ENCODE results near the gene TMEM187. TPM values are rescaled to one million over a fixed set of nuclear protein-coding genes. Genes with fewer than 3 reads are reported as not detected.

TMEM187 gene
- total and polyA plus RNA-seq, 8 donors: 3.9 to 13.5 (median 6.3) TPM

GRCh38 chrX:153952373-153953026, 20.1 kb upstream of the TMEM187 start:
- Histone ChIP-seq H3K36me3 (peaks cover 0 to 88% of the 10 kb centered on the region in 2 donors), H3K27ac (no peak overlapping the region), H3K4me1 (peaks cover 0 to 21% of the 10 kb centered on the region in 2 donors), H3K27me3 (no peaks in the 10 kb centered on the region), H3K4me3 (no peak overlapping the region), H3K9me3 (no peaks in the 10 kb centered on the region)
- TF ChIP-seq CTCF (IDR thresholded peaks at IDR 0.05): no peak
- no peak for DNase-seq
- ATAC-seq: no peak
- intact Hi-C loops (cut with DNase I): no loop called here

GRCh38 chrX:153953342-153953830, 19.2 kb upstream of the TMEM187 start:
- intact Hi-C loops (cut with DNase I): no loop called here
- peak; percentile 82 for ATAC-seq
- no peaks in the 10 kb centered on the region for H3K9me3 ChIP-seq
- no peak overlapping the region for H3K4me3 ChIP-seq
- peaks cover 0 to 13% of the 10 kb centered on the region in 2 donors for H3K4me1 ChIP-seq
- peak; percentile 38 to 88 (median 66) for DNase-seq
- peak; percentile 91 to 98 for TF ChIP-seq CTCF (IDR thresholded peaks at IDR 0.05)
- no peaks in the 10 kb centered on the region for H3K27me3 ChIP-seq
- no peak overlapping the region for H3K27ac ChIP-seq
- H3K36me3 ChIP-seq: peaks cover 0 to 97% of the 10 kb centered on the region in 2 donors

GRCh38 chrX:153953892-153954557, 18.5 kb upstream of the TMEM187 start:
- Histone ChIP-seq H3K27ac (no peak overlapping the region), H3K9me3 (no peaks in the 10 kb centered on the region), H3K4me3 (no peak overlapping the region), H3K36me3 (peaks cover 0 to 100% of the 10 kb centered on the region in 2 donors), H3K4me1 (peaks cover 0 to 8% of the 10 kb centered on the region in 2 donors), H3K27me3 (no peaks in the 10 kb centered on the region)
- no peak for TF ChIP-seq CTCF (IDR thresholded peaks at IDR 0.05)
- DNase-seq: no peak
- ATAC-seq: no peak
- intact Hi-C loops (cut with DNase I): no loop called here

- intact Hi-C loops (cut with DNase I): no loop called here
- H3K4me1 ChIP-seq: peaks cover 0 to under 1% of the 10 kb centered on the region in 2 donors
- H3K4me3 ChIP-seq: no peak overlapping the region
- TF ChIP-seq CTCF (IDR thresholded peaks at IDR 0.05): no peak
- no peak overlapping the region for H3K27ac ChIP-seq
- DNase-seq: no peak
- ATAC-seq: no peak
- peaks cover 0 to 100% of the 10 kb centered on the region in 2 donors for H3K36me3 ChIP-seq
- H3K27me3 ChIP-seq: no peaks in the 10 kb centered on the region
- H3K9me3 ChIP-seq: no peaks in the 10 kb centered on the region
Observed at GRCh38 chrX:153954558-153955227, 17.9 kb upstream of the TMEM187 start.

- DNase-seq: no peak
- intact Hi-C loops (cut with DNase I): no loop called here
- H3K36me3 ChIP-seq: peaks cover 0 to 100% of the 10 kb centered on the region in 2 donors
Observed at GRCh38 chrX:153955228-153955732, 17.3 kb upstream of the TMEM187 start.

More at GRCh38 chrX:153955228-153955732, 17.3 kb upstream of the TMEM187 start:
- no peak overlapping the region for H3K4me3 ChIP-seq
- H3K4me1 ChIP-seq: no peaks in the 10 kb centered on the region
- H3K9me3 ChIP-seq: no peaks in the 10 kb centered on the region
- no peak overlapping the region for H3K27ac ChIP-seq
- H3K27me3 ChIP-seq: no peaks in the 10 kb centered on the region
- ATAC-seq: no peak
- TF ChIP-seq CTCF (IDR thresholded peaks at IDR 0.05): no peak
